Measurements from ENCODE around the gene LRRC7.
A peak's percentile ranks its signal among the peaks of the same experiment; 100 is the strongest.

Gene LRRC7

DNA sequence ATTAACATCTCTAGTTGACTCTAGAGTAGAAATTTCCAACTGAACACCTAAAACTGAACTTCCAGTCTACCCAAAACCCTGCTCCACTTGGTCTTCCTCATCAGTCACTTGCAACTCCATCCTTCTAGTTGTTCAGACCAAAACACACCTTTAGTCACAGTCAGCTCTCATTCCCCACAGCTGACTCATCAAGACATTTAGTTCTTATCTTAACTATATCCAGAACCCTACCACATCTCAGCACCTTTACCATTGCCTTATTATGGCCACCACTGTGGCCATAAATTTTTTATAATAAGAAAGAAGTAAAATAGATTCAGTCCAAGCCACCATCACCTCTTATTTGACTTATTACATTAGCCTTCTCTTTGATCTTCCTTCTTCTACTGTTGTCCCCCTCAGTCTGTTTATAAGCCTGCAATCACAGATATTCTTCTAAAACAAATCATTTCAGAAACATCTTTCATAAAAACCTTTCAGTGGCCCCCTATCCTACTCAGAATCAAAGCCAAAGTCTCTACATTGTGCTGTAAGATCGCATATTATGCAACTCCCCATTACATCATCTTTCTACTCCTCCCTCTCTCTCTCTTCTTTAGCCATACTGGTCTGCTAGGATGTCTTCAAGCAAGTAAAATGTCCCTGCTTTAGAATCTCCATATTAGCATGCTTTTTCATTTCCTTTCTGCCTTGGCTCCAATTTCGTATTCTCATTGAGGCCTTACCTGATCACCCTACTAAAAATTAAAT is 361.8 kb downstream of the LRRC7 start:
- Histone ChIP-seq H3K79me2 (ENCODE audit: low read length) (no peaks in the 10 kb centered on the region), H3K9ac (ENCODE audit: low read length) (no peak overlapping the region), H3K9me3 (replicated peaks; ENCODE audit: insufficient read depth, low read length) (no peaks in the 10 kb centered on the region), H3K27ac (ENCODE audit: low read length) (no peak overlapping the region), H3K4me3 (ENCODE audit: low read length) (no peak overlapping the region), H3K9me2 (replicated peaks; ENCODE audit: insufficient read depth, low read length) (no peaks in the 10 kb centered on the region), H4K20me1 (ENCODE audit: insufficient read depth, low read length) (no peaks in the 10 kb centered on the region), H3K27me3 (replicated peaks; ENCODE audit: insufficient read depth, low read length) (no peaks in the 10 kb centered on the region), H3F3A (ENCODE audit: insufficient read depth, low read length) (no peaks in the 10 kb centered on the region), H3K4me2 (ENCODE audit: low read depth, low read length) (no peak overlapping the region), H2AFZ (ENCODE audit: low read length) (no peak overlapping the region), H3K4me1 (ENCODE audit: low read length) (no peaks in the 10 kb centered on the region), H3K36me3 (replicated peaks; ENCODE audit: insufficient read depth, low read length) (no peaks in the 10 kb centered on the region)
- DNase-seq, result no peak
- no peak for TF ChIP-seq EZH2 (optimal IDR thresholded peaks at IDR 0.05; ENCODE audit: low read depth, low read length)
- no peak for TF ChIP-seq EZH2phosphoT487 (IDR thresholded peaks at IDR 0.05; ENCODE audit: low read length)

- no peak overlapping the region for H3K4me2 ChIP-seq (ENCODE audit: low read depth, low read length)
- H3K4me3 ChIP-seq (ENCODE audit: low read length), result no peak overlapping the region
- H4K20me1 ChIP-seq (ENCODE audit: insufficient read depth, low read length), result no peaks in the 10 kb centered on the region
- H3K4me1 ChIP-seq (ENCODE audit: low read length), result no peaks in the 10 kb centered on the region
- no peaks in the 10 kb centered on the region for H3K27me3 ChIP-seq (replicated peaks; ENCODE audit: insufficient read depth, low read length)
- no peaks in the 10 kb centered on the region for H3K9me3 ChIP-seq (replicated peaks; ENCODE audit: insufficient read depth, low read length)
- no peak overlapping the region for H2AFZ ChIP-seq (ENCODE audit: low read length)
- TF ChIP-seq EZH2 (optimal IDR thresholded peaks at IDR 0.05; ENCODE audit: low read depth, low read length) (no peak), EZH2phosphoT487 (IDR thresholded peaks at IDR 0.05; ENCODE audit: low read length) (no peak), CTCF (IDR thresholded peaks at IDR 0.05; ENCODE audit: low read length) (no peak)
- no peaks in the 10 kb centered on the region for H3K36me3 ChIP-seq (replicated peaks; ENCODE audit: insufficient read depth, low read length)
- no peak overlapping the region for H3K9ac ChIP-seq (ENCODE audit: low read length)
- DNase-seq, result no peak
- no peak overlapping the region for H3K27ac ChIP-seq (ENCODE audit: low read length)
- no peaks in the 10 kb centered on the region for H3K9me2 ChIP-seq (replicated peaks; ENCODE audit: insufficient read depth, low read length)
- H3F3A ChIP-seq (ENCODE audit: insufficient read depth, low read length), result no peaks in the 10 kb centered on the region
- H3K79me2 ChIP-seq (ENCODE audit: low read length), result no peaks in the 10 kb centered on the region
Measured at GRCh38 chr1:69930396-69930795, 362.7 kb downstream of the LRRC7 start.

- Histone ChIP-seq H3K4me1 (ENCODE audit: low read length) (no peaks in the 10 kb centered on the region), H3K27ac (ENCODE audit: low read length) (no peak overlapping the region), H4K20me1 (ENCODE audit: insufficient read depth, low read length) (no peaks in the 10 kb centered on the region), H3K9ac (ENCODE audit: low read length) (no peak overlapping the region), H3K9me2 (replicated peaks; ENCODE audit: insufficient read depth, low read length) (no peaks in the 10 kb centered on the region), H3K36me3 (replicated peaks; ENCODE audit: insufficient read depth, low read length) (no peaks in the 10 kb centered on the region), H3K4me2 (ENCODE audit: low read depth, low read length) (no peak overlapping the region), H3K9me3 (replicated peaks; ENCODE audit: insufficient read depth, low read length) (no peaks in the 10 kb centered on the region), H3K79me2 (ENCODE audit: low read length) (no peaks in the 10 kb centered on the region), H3K4me3 (ENCODE audit: low read length) (no peak overlapping the region), H2AFZ (ENCODE audit: low read length) (no peak overlapping the region), H3F3A (ENCODE audit: insufficient read depth, low read length) (no peaks in the 10 kb centered on the region), H3K27me3 (replicated peaks; ENCODE audit: insufficient read depth, low read length) (no peaks in the 10 kb centered on the region)
- DNase-seq, result no peak
- TF ChIP-seq CTCF (IDR thresholded peaks at IDR 0.05; ENCODE audit: low read length) (no peak), EZH2phosphoT487 (IDR thresholded peaks at IDR 0.05; ENCODE audit: low read length) (no peak), EZH2 (optimal IDR thresholded peaks at IDR 0.05; ENCODE audit: low read depth, low read length) (no peak)
Measured at GRCh38 chr1:69932760-69933159, 365.0 kb downstream of the LRRC7 start.

DNA sequence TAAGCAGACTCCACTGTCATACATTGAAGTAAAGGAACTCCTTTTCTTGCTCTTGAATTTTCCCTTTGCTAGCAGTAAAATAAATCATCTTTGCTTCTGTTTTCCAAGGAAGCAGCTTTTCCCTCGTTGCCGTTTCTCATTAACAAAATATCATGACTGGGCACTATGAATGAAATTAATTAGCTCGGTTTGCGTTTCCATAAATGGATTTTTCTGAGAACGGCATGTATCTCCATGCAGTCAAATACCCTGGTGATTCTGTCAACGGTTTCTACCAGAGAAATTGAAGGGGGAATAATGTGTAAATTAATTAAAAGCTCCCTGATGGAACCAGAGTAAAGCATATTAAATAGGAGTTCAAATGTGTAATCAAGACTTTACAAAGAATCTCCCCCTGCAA is 372.5 kb downstream of the LRRC7 start:
- Histone ChIP-seq H3K9me3 (replicated peaks; ENCODE audit: insufficient read depth, low read length) (no peaks in the 10 kb centered on the region), H3K9ac (ENCODE audit: low read length) (no peak overlapping the region), H3K27ac (ENCODE audit: low read length) (no peak overlapping the region), H3K79me2 (ENCODE audit: low read length) (no peaks in the 10 kb centered on the region), H3K4me2 (ENCODE audit: low read depth, low read length) (no peak overlapping the region), H2AFZ (ENCODE audit: low read length) (0 out of 2 replicates have a peak overlapping the region, but pooled peaks have one; percentile 59), H3F3A (ENCODE audit: insufficient read depth, low read length) (no peaks in the 10 kb centered on the region), H3K9me2 (replicated peaks; ENCODE audit: insufficient read depth, low read length) (no peaks in the 10 kb centered on the region), H3K4me1 (ENCODE audit: low read length) (0 out of 2 replicates have a peak, but pooled peaks cover 3% of the 10 kb centered on the region), H4K20me1 (ENCODE audit: insufficient read depth, low read length) (no peaks in the 10 kb centered on the region), H3K36me3 (replicated peaks; ENCODE audit: insufficient read depth, low read length) (no peaks in the 10 kb centered on the region), H3K4me3 (ENCODE audit: low read length) (no peak overlapping the region), H3K27me3 (replicated peaks; ENCODE audit: insufficient read depth, low read length) (no peaks in the 10 kb centered on the region)
- TF ChIP-seq EZH2phosphoT487 (IDR thresholded peaks at IDR 0.05; ENCODE audit: low read length), result no peak
- TF ChIP-seq EZH2 (optimal IDR thresholded peaks at IDR 0.05; ENCODE audit: low read depth, low read length), result no peak
- no peak for TF ChIP-seq CTCF (IDR thresholded peaks at IDR 0.05; ENCODE audit: low read length)
- no peak for DNase-seq
